ENCODE results near the gene USP17L10.
"Not testable (repeated sequence)": the region's sequence is repeated elsewhere in the genome, so short reads cannot be mapped to it uniquely, and the experiment has no call there.

GRCh38 chr4:9257824-9258223 lies 47.4 kb downstream of the USP17L10 start, which contains the start of gene USP17L20:
- TF ChIP-seq, protein P1, sequence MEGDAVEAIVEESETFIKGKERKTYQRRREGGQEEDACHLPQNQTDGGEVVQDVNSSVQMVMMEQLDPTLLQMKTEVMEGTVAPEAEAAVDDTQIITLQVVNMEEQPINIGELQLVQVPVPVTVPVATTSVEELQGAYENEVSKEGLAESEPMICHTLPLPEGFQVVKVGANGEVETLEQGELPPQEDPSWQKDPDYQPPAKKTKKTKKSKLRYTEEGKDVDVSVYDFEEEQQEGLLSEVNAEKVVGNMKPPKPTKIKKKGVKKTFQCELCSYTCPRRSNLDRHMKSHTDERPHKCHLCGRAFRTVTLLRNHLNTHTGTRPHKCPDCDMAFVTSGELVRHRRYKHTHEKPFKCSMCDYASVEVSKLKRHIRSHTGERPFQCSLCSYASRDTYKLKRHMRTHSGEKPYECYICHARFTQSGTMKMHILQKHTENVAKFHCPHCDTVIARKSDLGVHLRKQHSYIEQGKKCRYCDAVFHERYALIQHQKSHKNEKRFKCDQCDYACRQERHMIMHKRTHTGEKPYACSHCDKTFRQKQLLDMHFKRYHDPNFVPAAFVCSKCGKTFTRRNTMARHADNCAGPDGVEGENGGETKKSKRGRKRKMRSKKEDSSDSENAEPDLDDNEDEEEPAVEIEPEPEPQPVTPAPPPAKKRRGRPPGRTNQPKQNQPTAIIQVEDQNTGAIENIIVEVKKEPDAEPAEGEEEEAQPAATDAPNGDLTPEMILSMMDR (conservative IDR thresholded peaks at IDR 0.05; ENCODE audit: low read depth, low read length): not testable (repeated sequence)
- not testable (repeated sequence) for TF ChIP-seq EZH2 (IDR thresholded peaks at IDR 0.05; ENCODE audit: borderline replicate concordance, low read depth, low read length, poor library complexity, severe bottlenecking)

Measured in A673 (cell line).